Smooth muscle cell (in vitro differentiated cells): ENCODE data around the gene KRI1. TPM values are rescaled to one million over a fixed set of nuclear protein-coding genes. Genes with fewer than 3 reads are reported as not detected.
"Not testable (repeated sequence)": the region's sequence is repeated elsewhere in the genome, so short reads cannot be mapped to it uniquely, and the experiment has no call there.

Source experiments
- DNase-seq: peaks from one replicate; lab custom pipeline; 2025; ENCODE audit not compliant: unreplicated experiment; lab: John Stamatoyannopoulos, UW
- H2AFZ ChIP-seq: fragments of 200-600 bp; sonication (generic); 2 replicates; pipeline ENCODE4 v1.6.0; 2016; ENCODE audit warnings: antibody characterized with exemption, low read depth, mild to moderate bottlenecking
- H3F3A ChIP-seq: fragments of 200-600 bp; sonication (generic); 2 replicates; pipeline ENCODE4 v1.6.0; 2017; ENCODE audit warnings: antibody characterized with exemption, low read depth
- H3K27ac ChIP-seq: fragments of 200-600 bp; sonication (generic); 2 replicates; pipeline ENCODE4 v1.5.1; 2016; ENCODE audit warnings: low read depth, mild to moderate bottlenecking
- H3K27me3 ChIP-seq: fragments of 200-600 bp; sonication (generic); 2 replicates; pipeline ENCODE4 v1.6.1; 2016; ENCODE audit warnings: low read depth, mild to moderate bottlenecking
- H3K36me3 ChIP-seq: fragments of 200-600 bp; sonication (generic); 2 replicates; pipeline ENCODE4 v1.5.1; 2016; ENCODE audit warnings: low read depth
- H3K4me1 ChIP-seq: fragments of 200-600 bp; sonication (generic); 2 replicates; pipeline ENCODE4 v1.5.1; 2016; ENCODE audit warnings: low read depth
- H3K4me2 ChIP-seq: fragments of 200-600 bp; sonication (generic); 2 replicates; pipeline ENCODE4 v1.6.0; 2016; ENCODE audit warnings: mild to moderate bottlenecking
- H3K4me3 ChIP-seq: fragments of 200-600 bp; sonication (generic); 2 replicates; pipeline ENCODE4 v1.5.1; 2016; ENCODE audit warnings: mild to moderate bottlenecking
- H3K79me2 ChIP-seq: fragments of 200-600 bp; sonication (generic); 2 replicates; pipeline ENCODE4 v1.6.0; 2016; ENCODE audit warnings: low read depth, mild to moderate bottlenecking
- H3K9ac ChIP-seq: fragments of 200-600 bp; sonication (generic); 2 replicates; pipeline ENCODE4 v1.6.0; 2016; ENCODE audit warnings: low read depth
- H3K9me3 ChIP-seq: fragments of 200-600 bp; sonication (generic); replicated peaks from 2 replicates; pipeline ENCODE4 v1.5.1; 2016; ENCODE audit warnings: low read depth
- H4K20me1 ChIP-seq: fragments of 200-600 bp; sonication (generic); 2 replicates; pipeline ENCODE4 v1.6.0; 2016; ENCODE audit warnings: low read depth
- WGBS: methylation state at CpG from one replicate; pipeline ENCODE4 v1.1.7; 2016; ENCODE audit warnings: low lambda C conversion rate; 5-methylcytosine and 5-hydroxymethylcytosine counted together
- polyA plus RNA-seq: library from polyadenylated mRNA; unstranded; fragments of >200 nt; fragmentation: Nextera tagmentation; extraction: Ambion mirVana; gene quantifications from 2 replicates; pipeline ENCODE4 v1.2.1, GENCODE V29; 2016
- total RNA-seq: library from RNA; depleted of rRNA; stranded (reverse); fragments of >200 nt; gene quantifications from 2 replicates; pipeline ENCODE4 v1.2.3, GENCODE V29; 2014
- TF ChIP-seq, protein P1 (sequence below): fragments of 200-600 bp; sonication (generic); IDR thresholded peaks from 2 replicates; pipeline ENCODE4 v1.5.1; 2017; ENCODE audit warnings: borderline replicate concordance, mild to moderate bottlenecking, antibody characterized with exemption; ENCODE audit not compliant: insufficient read depth, poor library complexity, severe bottlenecking

Gene KRI1
- total and polyA plus RNA-seq, 2 experiments from 2014 or later, result 7.1 to 10.1 TPM

DNA sequence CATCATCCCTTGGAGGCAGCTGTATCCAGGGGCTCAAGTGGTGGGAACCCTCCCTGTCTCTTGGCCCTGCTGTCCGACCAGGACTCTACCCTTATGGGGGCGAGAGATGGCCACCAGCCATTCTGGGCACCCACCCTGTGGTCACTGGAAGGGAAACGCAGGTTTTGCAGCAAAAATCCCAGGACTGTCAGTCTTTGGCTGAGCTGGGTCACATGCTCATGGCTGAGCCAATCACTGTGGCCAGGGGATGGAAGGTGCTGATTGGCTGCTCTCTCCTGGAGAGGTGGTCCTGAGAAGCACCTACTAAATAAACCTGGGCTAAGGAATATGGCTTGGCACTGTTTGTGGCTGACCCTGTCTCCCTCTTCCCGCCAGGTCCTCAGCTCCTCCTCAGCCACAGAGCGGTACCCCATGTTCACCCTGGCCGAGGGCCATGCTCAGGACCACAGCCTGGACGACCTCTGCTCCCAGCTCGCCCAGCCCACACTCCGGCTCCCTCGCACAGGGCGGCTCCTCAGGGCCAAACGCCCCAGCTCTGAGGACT lies 13.2 kb downstream of the KRI1 start:
- peaks cover 12% of the 10 kb centered on the region for H3F3A ChIP-seq
- DNase-seq, result no peak
- no peaks in the 10 kb centered on the region for H3K4me1 ChIP-seq
- H3K4me2 ChIP-seq, result no peak overlapping the region
- no peak overlapping the region for H3K27ac ChIP-seq
- no peaks in the 10 kb centered on the region for H3K36me3 ChIP-seq
- no peaks in the 10 kb centered on the region for H3K79me2 ChIP-seq
- no peak overlapping the region for H3K9ac ChIP-seq
- 97% methylated on average over 12 of the region's 12 CpGs for WGBS
- H3K4me3 ChIP-seq, result no peak overlapping the region
- H4K20me1 ChIP-seq, result peaks cover 17% of the 10 kb centered on the region
- TF ChIP-seq, protein P1, sequence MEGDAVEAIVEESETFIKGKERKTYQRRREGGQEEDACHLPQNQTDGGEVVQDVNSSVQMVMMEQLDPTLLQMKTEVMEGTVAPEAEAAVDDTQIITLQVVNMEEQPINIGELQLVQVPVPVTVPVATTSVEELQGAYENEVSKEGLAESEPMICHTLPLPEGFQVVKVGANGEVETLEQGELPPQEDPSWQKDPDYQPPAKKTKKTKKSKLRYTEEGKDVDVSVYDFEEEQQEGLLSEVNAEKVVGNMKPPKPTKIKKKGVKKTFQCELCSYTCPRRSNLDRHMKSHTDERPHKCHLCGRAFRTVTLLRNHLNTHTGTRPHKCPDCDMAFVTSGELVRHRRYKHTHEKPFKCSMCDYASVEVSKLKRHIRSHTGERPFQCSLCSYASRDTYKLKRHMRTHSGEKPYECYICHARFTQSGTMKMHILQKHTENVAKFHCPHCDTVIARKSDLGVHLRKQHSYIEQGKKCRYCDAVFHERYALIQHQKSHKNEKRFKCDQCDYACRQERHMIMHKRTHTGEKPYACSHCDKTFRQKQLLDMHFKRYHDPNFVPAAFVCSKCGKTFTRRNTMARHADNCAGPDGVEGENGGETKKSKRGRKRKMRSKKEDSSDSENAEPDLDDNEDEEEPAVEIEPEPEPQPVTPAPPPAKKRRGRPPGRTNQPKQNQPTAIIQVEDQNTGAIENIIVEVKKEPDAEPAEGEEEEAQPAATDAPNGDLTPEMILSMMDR, result no peak
- H3K27me3 ChIP-seq, result no peaks in the 10 kb centered on the region
- H2AFZ ChIP-seq, result no peak overlapping the region
- no peaks in the 10 kb centered on the region for H3K9me3 ChIP-seq

DNA sequence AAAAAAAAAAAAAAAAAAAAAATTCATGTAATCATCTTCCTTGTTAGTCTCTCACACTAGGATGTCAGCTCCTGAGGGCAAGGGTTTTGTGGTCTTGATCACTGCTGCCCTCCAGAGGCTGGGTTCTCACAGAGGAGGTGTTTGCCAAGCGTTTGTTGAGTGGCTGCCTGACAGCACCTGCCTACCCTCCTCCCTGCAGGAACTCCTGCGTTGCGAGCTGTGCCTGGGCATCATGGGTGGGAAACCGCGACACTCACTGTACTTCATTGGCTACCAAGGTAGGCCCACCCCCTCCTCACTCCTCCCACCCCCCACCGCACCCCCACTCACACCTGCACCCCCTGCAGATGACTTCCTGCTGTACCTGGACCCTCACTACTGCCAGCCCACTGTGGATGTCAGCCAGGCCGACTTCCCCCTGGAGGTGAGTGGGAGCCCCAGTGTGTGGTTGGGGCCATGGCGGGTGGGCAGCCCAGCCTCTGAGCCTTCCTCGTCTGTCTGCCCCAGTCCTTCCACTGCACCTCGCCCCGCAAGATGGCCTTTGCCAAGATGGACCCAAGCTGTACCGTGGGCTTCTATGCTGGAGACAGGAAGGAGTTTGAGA lies 14.0 kb downstream of the KRI1 start:
- no peak for DNase-seq
- no peak overlapping the region for H2AFZ ChIP-seq

DNA sequence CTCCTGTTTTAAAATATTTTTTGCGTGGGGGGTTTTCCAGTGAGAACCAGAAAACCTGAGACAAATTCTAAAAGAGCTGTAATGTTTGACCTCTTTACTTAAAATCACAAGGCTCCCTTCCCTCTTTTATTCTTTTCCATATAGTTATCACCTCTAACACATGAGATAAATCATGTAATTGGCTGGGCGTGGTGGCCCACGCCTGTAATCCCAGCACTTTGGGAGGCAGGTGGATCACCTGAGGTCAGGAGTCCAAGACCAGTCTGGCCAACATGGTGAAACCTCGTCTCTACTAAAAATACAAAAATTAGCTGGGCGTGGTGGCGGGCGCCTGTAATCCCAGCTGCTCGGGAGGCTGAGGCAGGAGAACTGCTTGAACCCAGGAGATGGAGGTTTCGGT lies 14.8 kb downstream of the KRI1 start:
- not testable (repeated sequence) for DNase-seq, H3K27ac ChIP-seq, H3K4me2 ChIP-seq, H3K9me3 ChIP-seq, H3K36me3 ChIP-seq, H3K9ac ChIP-seq, H2AFZ ChIP-seq, H3K4me1 ChIP-seq, H3K27me3 ChIP-seq, H3K4me3 ChIP-seq
- Histone ChIP-seq H4K20me1 (peaks cover 17% of the 10 kb centered on the region), H3K79me2 (peaks cover 10% of the 10 kb centered on the region), H3F3A (peaks cover 12% of the 10 kb centered on the region)
- 98% methylated on average over 9 of the region's 9 CpGs for WGBS

More for the DNA sequence above, 14.0 kb downstream of the KRI1 start:
- H3K4me1 ChIP-seq, result no peaks in the 10 kb centered on the region
- TF ChIP-seq, protein P1, result no peak
- H3K4me2 ChIP-seq, result no peak overlapping the region
- H3K27ac ChIP-seq, result no peak overlapping the region
- H3K9ac ChIP-seq, result no peak overlapping the region
- H3K79me2 ChIP-seq, result peaks cover 4% of the 10 kb centered on the region
- 98% methylated on average over 12 of the region's 12 CpGs for WGBS
- H3K36me3 ChIP-seq, result no peaks in the 10 kb centered on the region
- no peak overlapping the region for H3K4me3 ChIP-seq
- H4K20me1 ChIP-seq, result peaks cover 17% of the 10 kb centered on the region
- no peaks in the 10 kb centered on the region for H3K27me3 ChIP-seq
- H3F3A ChIP-seq, result peaks cover 12% of the 10 kb centered on the region
- H3K9me3 ChIP-seq, result no peaks in the 10 kb centered on the region

DNA sequence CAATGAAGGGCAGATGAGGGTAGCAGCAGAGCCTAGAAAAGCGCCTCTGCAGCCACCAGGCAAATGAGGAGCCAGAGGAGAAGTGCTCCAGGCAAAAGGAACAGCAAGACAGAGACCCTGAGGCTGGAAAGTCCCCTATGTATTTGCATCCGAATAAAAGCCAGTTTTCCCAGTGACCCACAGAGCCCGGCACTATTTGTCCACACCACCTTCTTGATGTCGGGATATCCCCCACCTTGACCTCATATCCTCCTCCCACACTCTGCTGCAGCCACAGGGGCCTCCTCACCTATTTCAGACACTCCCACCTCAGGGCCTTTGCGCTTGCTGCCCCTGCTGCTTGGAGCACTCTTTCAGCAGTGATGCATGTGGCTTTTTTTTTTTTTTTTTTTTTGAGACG lies 15.5 kb downstream of the KRI1 start:
- Histone ChIP-seq H3F3A (peaks cover 12% of the 10 kb centered on the region), H3K4me1 (no peaks in the 10 kb centered on the region), H3K36me3 (no peaks in the 10 kb centered on the region), H3K4me2 (no peak overlapping the region), H3K9me3 (no peaks in the 10 kb centered on the region), H3K27ac (no peak overlapping the region), H2AFZ (no peak overlapping the region), H3K9ac (no peak overlapping the region), H3K79me2 (peaks cover 17% of the 10 kb centered on the region), H3K27me3 (no peaks in the 10 kb centered on the region), H3K4me3 (no peak overlapping the region), H4K20me1 (peaks cover 17% of the 10 kb centered on the region)
- no peak for DNase-seq
- TF ChIP-seq, protein P1, result no peak
- 99% methylated on average over 6 of the region's 6 CpGs for WGBS
